HG02763 (cell line): ENCODE measurements around the gene MAPK6.
A peak's percentile ranks its signal among the peaks of the same experiment; 100 is the strongest.
"Not testable (repeated sequence)": the region's sequence is repeated elsewhere in the genome, so short reads cannot be mapped to it uniquely, and the experiment has no call there.

Experiments
- ATAC-seq: cut with Tn5 transposase; IDR thresholded peaks from one replicate; pipeline ENCODE4 v1.9.1; 2021; ENCODE audit warnings: mild to moderate bottlenecking, moderate library complexity; ENCODE audit not compliant: unreplicated experiment

The MAPK6 gene

GRCh38 chr15:52018693-52019393 is at the start of gene MAPK6:
Gene MAPK6, plus strand, starts transcription at chr15:52019219. Its CDS starts 27,242 bp downstream, at chr15:52046461.
- ATAC-seq = peak; percentile 74

GRCh38 chr15:51969728-51970127 is 49.3 kb upstream of the MAPK6 start:
- no peak for ATAC-seq

GRCh38 chr15:51970132-51970817 is 48.7 kb upstream of the MAPK6 start:
- no peak for ATAC-seq

- ATAC-seq = peak; percentile 12
These were observed 48.0 kb upstream of the MAPK6 start for GRCh38 chr15:51971032-51971374.

- peak; percentile 84 for ATAC-seq
These were observed 47.5 kb upstream of the MAPK6 start, which contains the start of gene LEO1 for GRCh38 chr15:51971375-51972133. Gene LEO1, minus strand, starts transcription at chr15:51971778. Its CDS starts 33 bp downstream, at chr15:51971745.

GRCh38 chr15:51973220-51973619 is 45.8 kb upstream of the MAPK6 start:
- no peak for ATAC-seq

- no peak for ATAC-seq
These were observed 45.2 kb upstream of the MAPK6 start for GRCh38 chr15:51973775-51974174.

- ATAC-seq = peak; percentile 89
These were observed 36.8 kb upstream of the MAPK6 start for GRCh38 chr15:51982013-51982769.

GRCh38 chr15:51982770-51983103 is 36.3 kb upstream of the MAPK6 start:
- ATAC-seq = no peak

GRCh38 chr15:51991141-51991540 is 27.9 kb upstream of the MAPK6 start:
- ATAC-seq = no peak

GRCh38 chr15:51992953-51993352 is 26.1 kb upstream of the MAPK6 start:
- ATAC-seq = no peak

GRCh38 chr15:52002351-52002750 is 16.7 kb upstream of the MAPK6 start:
- ATAC-seq = no peak

GRCh38 chr15:52003089-52003488 is 15.9 kb upstream of the MAPK6 start:
- ATAC-seq = not testable (repeated sequence)

GRCh38 chr15:52003710-52004109 is 15.3 kb upstream of the MAPK6 start:
- ATAC-seq = no peak

- ATAC-seq = no peak
These were observed 14.2 kb upstream of the MAPK6 start for GRCh38 chr15:52004806-52005205.

GRCh38 chr15:52005748-52006701 is 13.0 kb upstream of the MAPK6 start:
- ATAC-seq = peak; percentile 71

GRCh38 chr15:52006702-52007340 is 12.2 kb upstream of the MAPK6 start:
- ATAC-seq = peak; percentile 32

- ATAC-seq = no peak
These were observed 10.7 kb upstream of the MAPK6 start for GRCh38 chr15:52008359-52008697.

GRCh38 chr15:52008698-52009434 is 10.2 kb upstream of the MAPK6 start:
- no peak for ATAC-seq
